ENCODE measurements around the gene GALNT9. TPM values are rescaled to one million over a fixed set of nuclear protein-coding genes. Genes with fewer than 3 reads are reported as not detected.
A peak's percentile ranks its signal among the peaks of the same experiment; 100 is the strongest.
"Not testable (repeated sequence)": the region's sequence is repeated elsewhere in the genome, so short reads cannot be mapped to it uniquely, and the experiment has no call there.

GALNT9 gene
- total RNA-seq, 6 experiments from 2014 or later, result not detected

- TF ChIP-seq POLR2A (IDR thresholded peaks at IDR 0.05) (no peak), CTCF (IDR thresholded peaks at IDR 0.05) (no peak)
- no peaks in the 10 kb centered on the region for H3K4me1 ChIP-seq
- intact Hi-C loops (cut with DNase I), result no loop called here
- no peak overlapping the region for H3K27ac ChIP-seq
- ATAC-seq (no peak), DNase-seq (peak in 1 of 3 donors; percentile 32)
- no peaks in the 10 kb centered on the region for H3K27me3 ChIP-seq
- 72% methylated on average over 6 of the region's 10 CpGs for WGBS (ENCODE audit: insufficient coverage, low coverage, low lambda C conversion rate, missing lambda C conversion rate)
- no peaks in the 10 kb centered on the region for H3K9me3 ChIP-seq
- H3K4me3 ChIP-seq, result no peak overlapping the region
- H3K36me3 ChIP-seq, result no peaks in the 10 kb centered on the region
These were observed 22.6 kb downstream of the GALNT9 start for GRCh38 chr12:132306885-132307191.

DNA sequence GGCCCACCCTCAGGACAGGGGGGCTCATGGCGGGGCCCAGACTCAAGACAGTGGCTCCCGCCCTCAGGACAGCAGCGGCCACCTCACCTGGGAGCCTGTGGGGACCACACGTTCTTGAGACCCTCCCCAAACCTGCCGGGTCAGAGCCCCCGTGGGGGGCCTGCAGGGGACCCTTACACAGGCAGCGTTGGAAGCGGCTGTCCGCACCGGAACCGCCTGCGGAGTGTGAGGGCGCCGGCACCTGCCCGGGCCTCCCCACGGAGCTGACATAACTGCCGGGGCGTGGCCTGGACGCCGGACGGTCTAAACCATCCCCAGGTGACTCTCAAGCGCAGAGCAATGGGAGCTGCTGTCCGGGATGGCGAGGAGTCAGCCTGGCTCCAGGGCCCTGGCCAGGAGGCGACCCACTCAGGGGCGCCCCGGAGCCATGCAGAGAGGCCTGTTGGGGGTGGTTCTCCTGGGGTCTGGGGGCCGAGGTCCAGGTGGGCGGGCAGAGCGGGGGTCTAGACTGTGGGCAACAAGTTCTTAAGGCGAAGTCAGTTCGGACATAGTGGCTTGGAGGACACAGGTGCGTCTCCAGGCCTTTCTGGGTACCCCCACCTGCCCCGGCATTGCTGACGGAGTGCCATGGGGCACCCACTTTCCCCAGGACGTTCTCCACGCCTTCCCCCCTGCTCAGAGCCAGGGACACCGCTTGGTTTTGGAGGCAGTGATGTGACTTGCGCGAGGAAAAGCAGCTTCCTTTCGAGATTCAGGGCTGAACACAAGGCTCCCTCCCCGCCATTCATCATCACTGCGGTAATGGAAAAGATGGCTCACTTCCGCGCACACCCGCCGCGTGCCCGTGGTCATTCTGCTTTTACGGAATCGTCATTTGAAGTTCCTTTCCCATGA lies 23.2 kb downstream of the GALNT9 start:
- Histone ChIP-seq H3K27me3 (no peaks in the 10 kb centered on the region), H3K27ac (no peak overlapping the region), H3K4me1 (no peaks in the 10 kb centered on the region), H3K4me3 (no peak overlapping the region), H3K9me3 (no peaks in the 10 kb centered on the region), H3K36me3 (no peaks in the 10 kb centered on the region)
- no peak for TF ChIP-seq POLR2A (IDR thresholded peaks at IDR 0.05)
- no peak for TF ChIP-seq CTCF (IDR thresholded peaks at IDR 0.05)
- ATAC-seq (peak in 1 of 4 donors; percentile 9), DNase-seq (peak in 1 of 3 donors; percentile 31)
- 72% methylated on average over 8 of the region's 51 CpGs for WGBS (ENCODE audit: insufficient coverage, low coverage, low lambda C conversion rate, missing lambda C conversion rate)
- intact Hi-C loops (cut with DNase I), result no loop called here

- no peaks in the 10 kb centered on the region for H3K27me3 ChIP-seq
- no peaks in the 10 kb centered on the region for H3K36me3 ChIP-seq
- DNase-seq, result no peak
- TF ChIP-seq CTCF (IDR thresholded peaks at IDR 0.05) (no peak), POLR2A (IDR thresholded peaks at IDR 0.05) (no peak)
- WGBS (ENCODE audit: insufficient coverage, low coverage, low lambda C conversion rate, missing lambda C conversion rate), result 58% methylated on average over 3 of the region's 14 CpGs
- no peaks in the 10 kb centered on the region for H3K4me1 ChIP-seq
- no peak for ATAC-seq
- H3K27ac ChIP-seq, result no peak overlapping the region
- no peaks in the 10 kb centered on the region for H3K9me3 ChIP-seq
- H3K4me3 ChIP-seq, result no peak overlapping the region
- intact Hi-C loops (cut with DNase I), result no loop called here
These were observed 23.8 kb downstream of the GALNT9 start for GRCh38 chr12:132305560-132305966.

- DNase-seq, result not testable (repeated sequence)
These were observed 24.5 kb downstream of the GALNT9 start for GRCh38 chr12:132304866-132305265.

DNA sequence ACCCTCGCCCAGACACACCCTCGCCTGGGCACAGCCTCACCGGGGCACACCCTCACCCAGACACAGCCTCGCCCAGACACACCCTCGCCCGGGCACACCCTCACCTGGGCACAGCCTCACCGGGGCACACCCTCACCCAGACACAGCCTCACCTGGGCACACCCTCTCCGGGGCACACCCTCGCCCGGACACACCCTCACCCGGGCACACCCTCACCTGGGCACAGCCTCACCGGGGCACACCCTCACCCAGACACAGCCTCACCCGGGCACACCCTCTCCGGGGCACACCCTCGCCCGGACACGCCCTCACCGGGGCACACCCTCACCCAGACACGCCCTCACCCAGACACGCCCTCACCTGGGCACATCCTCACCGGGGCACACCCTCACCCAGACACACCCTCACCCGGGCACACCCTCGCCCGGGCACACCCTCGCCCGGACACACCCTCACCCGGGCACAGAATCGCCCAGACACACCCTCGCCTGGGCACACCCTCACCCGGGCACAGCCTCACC lies 25.5 kb downstream of the GALNT9 start:
- H3K36me3 ChIP-seq; H3K9me3 ChIP-seq; intact Hi-C loops (cut with DNase I); DNase-seq; ATAC-seq; H3K4me3 ChIP-seq; H3K4me1 ChIP-seq; H3K27me3 ChIP-seq; H3K27ac ChIP-seq: not testable (repeated sequence)
- no CpG with 5 or more reads among the region's 30 CpGs for WGBS (ENCODE audit: insufficient coverage, low coverage, low lambda C conversion rate, missing lambda C conversion rate)

More at GRCh38 chr12:132304866-132305265, 24.5 kb downstream of the GALNT9 start:
- intact Hi-C loops (cut with DNase I); H3K27ac ChIP-seq; H3K27me3 ChIP-seq; H3K36me3 ChIP-seq; H3K9me3 ChIP-seq; H3K4me3 ChIP-seq; H3K4me1 ChIP-seq; ATAC-seq: not testable (repeated sequence)
- WGBS (ENCODE audit: insufficient coverage, low coverage, low lambda C conversion rate, missing lambda C conversion rate), result no CpG with 5 or more reads among the region's 28 CpGs

Measured in right lobe of liver (tissue), 6 donors.